ENCODE measurements around the gene C1orf146. TPM values are rescaled to one million over a fixed set of nuclear protein-coding genes. Genes with fewer than 3 reads are reported as not detected.
"Not testable (repeated sequence)": the region's sequence is repeated elsewhere in the genome, so short reads cannot be mapped to it uniquely, and the experiment has no call there.

C1orf146 gene
- total RNA-seq, 2 donors from 2014 or later, result not detected

DNA sequence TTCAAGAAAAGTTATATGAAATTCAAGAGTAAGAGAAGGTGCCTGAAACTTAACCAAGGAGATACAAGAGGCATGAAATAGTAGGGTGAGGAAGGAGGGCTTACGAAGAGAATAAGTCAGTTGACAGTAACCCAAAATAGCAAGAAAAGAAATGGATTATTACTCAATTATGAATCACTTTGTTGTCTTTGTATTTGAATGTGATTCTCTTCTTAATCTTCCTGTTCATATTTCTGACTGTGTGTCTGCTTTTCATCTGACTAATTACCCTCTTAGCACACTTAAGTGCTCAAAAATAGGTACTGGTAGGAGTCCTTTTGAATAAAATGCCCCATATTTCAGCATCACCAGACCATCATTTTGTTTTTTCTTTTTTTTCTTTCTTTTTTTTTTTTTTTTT, 41.6 kb downstream of the C1orf146 start:
- no peak for DNase-seq (ENCODE audit: low spot score)
- intact Hi-C loops (cut with DNase I), result no loop called here

DNA sequence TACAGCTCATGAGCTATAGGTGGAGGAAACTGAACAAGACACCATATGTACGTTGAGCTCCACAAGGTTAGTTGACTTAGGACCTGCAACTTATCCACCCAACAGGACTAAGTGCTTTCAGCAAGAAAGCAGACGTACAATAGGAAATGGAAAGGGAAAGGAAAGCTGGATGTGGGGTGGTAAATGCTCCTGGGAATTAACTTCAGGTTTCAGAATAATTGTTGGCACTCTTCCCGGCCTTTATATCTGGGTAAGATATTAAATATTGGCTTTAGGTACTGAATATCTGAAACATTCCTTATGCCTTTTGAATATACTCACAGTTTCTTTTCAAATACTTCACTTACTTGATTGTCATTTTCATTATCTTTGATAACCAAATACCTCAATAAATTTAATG, 44.8 kb downstream of the C1orf146 start:
- no peak for DNase-seq (ENCODE audit: low spot score)
- intact Hi-C loops (cut with DNase I), result no loop called here

DNA sequence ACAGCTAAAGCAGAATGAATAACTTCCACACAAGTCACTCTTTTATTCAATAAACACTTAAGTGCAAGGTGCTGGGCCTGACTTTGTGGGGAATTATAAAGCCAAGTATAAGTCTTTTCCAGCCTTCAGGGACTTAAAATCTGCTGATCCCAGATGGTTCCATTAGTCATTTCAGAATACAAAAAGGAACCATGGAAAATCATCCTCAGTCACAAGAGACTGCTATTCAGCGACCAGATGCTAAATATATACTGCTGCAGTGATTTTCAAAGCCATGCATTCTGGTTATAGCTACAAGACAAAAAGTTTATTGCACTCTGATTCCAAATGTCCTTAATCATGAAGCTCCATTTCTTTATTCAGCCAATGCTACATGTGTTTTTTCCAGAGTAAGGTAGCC, 55.3 kb downstream of the C1orf146 start:
- intact Hi-C loops (cut with DNase I), result no loop called here
- DNase-seq (ENCODE audit: low spot score), result no peak

DNA sequence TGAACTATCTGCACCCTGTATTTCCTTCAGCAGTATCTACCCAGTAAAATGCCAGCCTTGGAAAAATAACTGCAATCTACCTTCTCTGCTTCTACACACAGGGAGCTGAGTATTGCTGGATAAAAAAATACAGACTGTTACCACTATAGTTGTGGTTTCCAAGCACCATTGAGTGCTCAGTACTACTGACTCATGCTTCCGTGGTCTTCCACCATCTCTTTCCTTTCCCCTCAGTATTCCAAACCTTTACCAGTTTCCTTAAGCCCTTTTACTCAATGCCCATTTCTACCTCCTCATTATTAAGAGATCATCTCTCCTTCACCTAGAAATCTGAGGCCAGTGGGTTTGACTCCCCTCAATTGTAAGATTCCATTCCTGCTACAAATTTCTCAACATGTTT, 57.2 kb downstream of the C1orf146 start:
- intact Hi-C loops (cut with DNase I), result no loop called here

DNA sequence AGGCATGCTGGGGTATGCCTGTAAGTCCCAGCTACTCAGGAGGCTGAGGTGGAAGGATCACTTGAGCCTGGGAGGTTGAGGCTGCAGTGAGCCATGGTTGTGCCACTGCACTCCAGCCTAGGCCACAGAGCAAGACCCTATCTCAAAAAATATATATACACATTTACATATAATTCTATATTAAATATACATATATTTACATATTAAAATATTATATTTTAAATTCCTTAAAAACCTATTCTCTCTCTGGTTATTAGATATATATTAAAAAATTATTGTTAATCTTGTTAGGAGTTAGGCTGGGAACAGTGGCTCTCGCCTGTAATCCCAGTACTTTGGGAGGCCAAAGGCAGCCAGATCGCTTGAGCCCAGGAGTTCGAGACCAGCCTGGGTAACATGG, 58.4 kb downstream of the C1orf146 start:
- intact Hi-C loops (cut with DNase I), result no loop called here
- no peak for DNase-seq (ENCODE audit: low spot score)

More for the DNA sequence above, 57.2 kb downstream of the C1orf146 start:
- DNase-seq (ENCODE audit: low spot score), result no peak

- intact Hi-C loops (cut with DNase I), result no loop called here
- no peak for DNase-seq (ENCODE audit: low spot score)
Measured at GRCh38 chr1:92277105-92277723, 59.5 kb downstream of the C1orf146 start.

DNA sequence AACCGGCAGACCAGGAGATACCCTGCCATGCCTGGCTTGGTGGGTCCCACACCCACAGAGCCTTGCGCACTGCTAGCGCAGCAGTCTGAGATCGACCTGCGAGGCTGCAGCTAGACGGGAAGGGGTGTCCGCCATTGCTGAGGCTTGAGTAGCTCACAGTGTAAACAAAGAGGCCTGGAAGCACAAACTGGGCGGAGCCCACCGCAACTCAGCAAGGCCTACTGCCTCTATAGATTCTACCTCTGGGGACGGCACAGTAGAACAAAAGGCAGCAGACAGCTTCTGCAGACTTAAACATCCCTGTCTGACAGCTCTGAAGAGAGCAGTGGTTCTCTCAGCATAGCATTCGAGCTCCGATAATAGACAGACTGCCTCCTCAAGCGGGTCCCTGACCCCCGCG, 62.1 kb downstream of the C1orf146 start:
- intact Hi-C loops (cut with DNase I), result not testable (repeated sequence)

DNA sequence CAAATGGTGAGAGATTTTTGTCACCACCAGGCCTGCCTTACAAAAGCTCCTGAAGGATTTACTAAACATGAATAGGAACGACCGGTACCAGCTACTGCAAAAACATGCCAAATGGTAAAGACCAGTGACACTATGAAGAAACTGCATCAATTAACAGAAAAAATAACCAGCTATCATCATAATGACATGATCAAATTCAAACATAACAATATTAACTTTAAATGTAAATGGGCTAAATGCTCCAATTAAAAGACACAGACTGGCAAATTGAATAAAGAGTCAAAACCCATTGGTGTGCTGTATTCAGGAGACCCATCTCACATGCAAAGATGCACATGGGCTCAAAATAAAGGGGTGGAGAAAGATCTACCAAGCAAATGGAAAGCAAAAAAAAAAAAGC, 63.7 kb downstream of the C1orf146 start:
- DNase-seq (ENCODE audit: low spot score); intact Hi-C loops (cut with DNase I): not testable (repeated sequence)

More for the DNA sequence above, 62.1 kb downstream of the C1orf146 start:
- not testable (repeated sequence) for DNase-seq (ENCODE audit: low spot score)

DNA sequence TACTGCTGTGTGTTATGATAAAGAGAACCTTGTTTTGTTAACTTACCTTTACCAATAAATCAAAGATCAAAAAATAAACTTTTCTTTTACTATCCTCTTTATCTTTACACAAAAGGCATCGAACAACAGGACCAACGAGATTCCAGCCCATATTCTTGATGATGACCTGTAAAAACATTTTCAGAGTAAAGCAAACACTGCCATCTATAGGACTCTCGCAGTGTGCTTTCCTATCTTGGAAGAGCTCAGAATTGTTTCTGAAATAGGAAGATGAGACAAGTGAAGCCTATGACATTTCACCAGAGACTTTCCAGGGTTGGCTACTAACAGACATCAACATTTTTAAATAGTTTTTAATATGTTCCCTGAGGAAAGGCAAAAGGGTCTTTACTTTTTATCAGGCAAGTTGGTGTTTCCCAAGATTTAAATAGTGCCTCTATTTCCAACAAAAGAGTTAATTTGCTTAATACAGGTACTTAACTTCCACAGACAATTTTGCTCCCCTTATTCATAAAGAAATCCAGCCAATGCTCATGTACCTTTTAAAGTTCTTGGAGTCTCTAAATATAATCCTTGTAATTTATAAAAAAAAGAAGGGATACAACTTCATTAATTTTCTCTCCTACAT, 73.8 kb downstream of the C1orf146 start:
- intact Hi-C loops (cut with DNase I), result no loop called here
- no peak for DNase-seq (ENCODE audit: low spot score)

Other genes starting within 250 kb of the C1orf146 start
- 1 to 10 TPM; 1.5 to 2.5 TPM for gene EPHX4, start 187.9 kb upstream of the C1orf146 start, total RNA-seq
- gene SETSIP, start 142.5 kb upstream of the C1orf146 start, total RNA-seq, result not detected
- 1 to 10 TPM; 2.5 to 3.5 TPM for gene BTBD8, start 137.6 kb upstream of the C1orf146 start, total RNA-seq
- 10 to 100 TPM in 1 of 2 donors, 1 to 10 TPM in 1; 9.0 to 10.3 TPM for gene GLMN, start 81.1 kb downstream of the C1orf146 start, total RNA-seq
- 10 to 100 TPM; 36.6 to 38.1 TPM for gene RPAP2, start 81.1 kb downstream of the C1orf146 start, total RNA-seq

Data from posterior vena cava (tissue), 2 donors.